H1 (cell line): Measurements from ENCODE around the gene PTGDR2. TPM values are rescaled to one million over a fixed set of nuclear protein-coding genes. Genes with fewer than 3 reads are reported as not detected.

Experiments used
- SP2 ChIP-seq: IDR thresholded peaks from 2 replicates; pipeline ENCODE4 v1.6.1; 2012; ENCODE audit warnings: mild to moderate bottlenecking, low read length, inconsistent platforms
- polyA plus RNA-seq, 7 experiments: library from polyadenylated mRNA; depleted of rRNA in 3 of 7; stranded (reverse) in 5 of 7; unstranded in 2 of 7; fragments of >200 nt in 5 of 7; fragments of 200-250 nt in 2 of 7; gene quantifications; 1 replicate in 5 of 7; 2 replicates in 1 of 7; 4 replicates in 1 of 7; pipeline versions ENCODE4 v1.2.1 to v1.2.3, GENCODE V29; 2011 to 2013; ENCODE audit warnings: missing spikeins in 2 of 7, mixed read lengths in 2 of 7
- total RNA-seq: library from RNA; stranded (reverse); fragmentation: NEBNext Ultra II Directional; extraction: Animal tissue kit (Norgen Biotek cat#: 25700); gene quantifications from 2 replicates; pipeline ENCODE4 v1.2.1, GENCODE V29; 2021

Gene PTGDR2
- total and polyA plus RNA-seq, 2 of the 8 experiments (the other 6 are each of a cell fraction or from before 2014, with no cell fraction given) = 0.20 TPM; not detected in 1

DNA sequence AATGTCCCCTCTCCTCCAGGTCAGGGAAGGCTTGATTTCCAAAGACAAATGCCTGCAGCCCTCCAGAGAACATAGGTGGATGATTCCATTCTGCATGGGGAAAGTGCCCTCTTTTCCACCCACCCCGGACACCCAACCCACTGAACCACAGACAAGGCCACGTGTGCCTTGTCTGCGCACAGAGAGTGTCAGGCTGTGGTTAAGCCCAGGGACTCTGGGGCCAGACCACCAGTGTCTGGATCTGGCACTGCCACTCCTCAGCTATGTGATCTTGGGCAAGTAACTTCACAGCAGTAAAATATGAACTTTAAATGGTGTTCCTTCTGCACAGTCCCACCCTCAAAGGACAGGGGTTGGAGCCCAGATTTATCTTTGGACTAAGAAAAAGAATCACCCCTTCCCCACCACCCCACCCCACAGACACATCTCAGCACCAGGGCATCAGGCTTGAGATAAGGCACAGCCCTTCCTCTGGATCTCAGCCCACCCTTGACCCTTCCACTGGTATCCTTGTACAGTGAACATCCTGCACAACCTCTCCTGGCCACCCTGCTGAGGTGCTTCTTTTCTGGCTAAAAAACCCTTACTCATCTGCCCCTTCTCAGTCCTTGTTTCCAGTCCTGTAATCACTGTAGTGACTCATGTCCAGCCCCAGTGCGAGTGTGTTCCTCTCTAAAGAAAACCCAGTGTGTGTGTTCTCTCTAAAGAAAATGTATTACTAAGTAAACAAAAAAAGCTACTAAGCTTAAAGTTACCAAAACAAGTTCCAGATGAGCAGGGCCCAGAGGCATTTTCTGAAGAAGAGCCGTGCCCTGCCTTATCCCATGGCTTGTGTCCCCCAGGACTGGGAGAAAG, 1.9 kb upstream of the PTGDR2 start (continued):
- no peak for TF ChIP-seq SP2
